ENCODE data around the gene E2F7. TPM values are rescaled to one million over a fixed set of nuclear protein-coding genes. Genes with fewer than 3 reads are reported as not detected.

E2F7 gene
- total RNA-seq, 1 experiment from 2014 or later: 13.1 TPM

DNA sequence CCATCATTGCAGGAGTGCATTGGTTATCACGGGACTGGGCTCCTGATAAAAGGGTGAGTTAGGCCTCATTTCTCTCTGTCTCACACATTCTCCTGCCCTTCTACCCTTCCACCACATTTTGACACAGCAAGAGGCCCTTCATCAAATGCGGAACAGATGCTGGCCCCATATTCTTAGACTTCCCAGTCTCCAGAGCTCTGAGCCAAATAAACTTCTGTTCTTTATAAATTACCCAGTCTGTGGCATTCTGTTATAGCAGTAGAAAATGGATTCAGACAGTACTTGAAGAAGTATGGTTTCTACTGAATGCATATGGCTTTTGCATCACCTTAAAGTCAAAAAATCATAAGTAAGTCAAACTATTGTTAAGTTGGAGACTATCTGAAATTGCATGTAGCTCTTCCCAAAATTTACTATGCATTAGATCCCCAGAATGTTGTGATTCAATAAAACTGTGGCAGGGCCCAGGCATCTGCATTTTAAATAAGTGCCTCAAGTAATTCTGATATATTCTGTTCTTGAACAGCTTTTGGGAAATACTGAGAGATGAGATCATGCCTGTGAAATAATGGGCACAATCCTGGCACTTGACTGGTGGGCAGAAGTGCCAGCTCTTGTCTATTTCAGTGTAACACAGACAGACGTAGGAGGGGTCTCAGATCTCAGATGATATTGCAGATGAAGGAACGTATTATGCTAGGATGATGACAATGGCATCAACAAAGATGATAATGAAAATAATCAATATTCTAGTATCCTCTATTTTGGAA, 68.2 kb downstream of the E2F7 start:
- no peak for ATAC-seq
- Histone ChIP-seq H3K27ac (ENCODE audit: low read length) (no peak overlapping the region), H3K4me1 (ENCODE audit: control insufficient read depth, insufficient read depth, low read length) (no peaks in the 10 kb centered on the region), H3K27me3 (ENCODE audit: control insufficient read depth, insufficient read depth, low read length) (peaks cover 5% of the 10 kb centered on the region; the same call in 1 of the 2 replicates), H3K4me3 (ENCODE audit: low read depth in 2 of 2, low read length in 2 of 2) (no peak overlapping the region), H3K36me3 (ENCODE audit: control insufficient read depth, insufficient read depth, low read length) (no peaks in the 10 kb centered on the region), H3K9me3 (ENCODE audit: control insufficient read depth, insufficient read depth, low read depth, low read length) (no peaks in the 10 kb centered on the region)
- ChIA-PET POLR2A (no interaction called here), CTCF (no interaction called here)
- no peak for DNase-seq (ENCODE audit: low read depth, low spot score)
- TF ChIP-seq POLR2AphosphoS5 (IDR thresholded peaks at IDR 0.05; ENCODE audit: low read depth, low read length): no peak
- BruUV-seq (replicated peaks): no TSS peak
- intact Hi-C loops (cut with micrococcal nuclease; ENCODE audit: unreplicated experiment): no loop called here
- in situ Hi-C loops (cut with HindIII; ENCODE audit: low pct_unique_long_range_greater_than_20kb, low sequenced_read_pairs): no loop called here

DNA sequence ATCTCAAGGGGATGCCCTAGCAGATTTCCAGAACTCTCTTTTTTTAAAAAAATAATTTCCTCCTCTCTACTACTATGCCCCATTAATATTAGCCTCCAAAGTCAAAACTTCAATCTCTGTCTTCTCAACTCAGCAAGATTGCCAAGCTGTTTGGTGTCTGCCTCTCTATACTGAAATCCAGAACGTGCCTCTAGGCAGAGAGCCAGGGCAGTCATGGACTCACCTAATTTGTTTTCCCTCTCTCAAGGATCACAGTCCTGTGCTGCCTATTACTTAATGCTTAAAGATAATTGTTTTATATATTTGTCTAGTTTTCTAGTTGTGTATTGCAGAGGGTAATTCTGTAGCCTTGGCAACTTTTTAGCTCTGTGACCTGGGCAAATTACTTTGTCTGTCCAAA, 74.7 kb downstream of the E2F7 start:
- H3K4me1 ChIP-seq (ENCODE audit: control insufficient read depth, insufficient read depth, low read length): no peaks in the 10 kb centered on the region
- BruUV-seq (replicated peaks): no TSS peak
- CTCF ChIA-PET: no interaction called here
- TF ChIP-seq, protein P1, sequence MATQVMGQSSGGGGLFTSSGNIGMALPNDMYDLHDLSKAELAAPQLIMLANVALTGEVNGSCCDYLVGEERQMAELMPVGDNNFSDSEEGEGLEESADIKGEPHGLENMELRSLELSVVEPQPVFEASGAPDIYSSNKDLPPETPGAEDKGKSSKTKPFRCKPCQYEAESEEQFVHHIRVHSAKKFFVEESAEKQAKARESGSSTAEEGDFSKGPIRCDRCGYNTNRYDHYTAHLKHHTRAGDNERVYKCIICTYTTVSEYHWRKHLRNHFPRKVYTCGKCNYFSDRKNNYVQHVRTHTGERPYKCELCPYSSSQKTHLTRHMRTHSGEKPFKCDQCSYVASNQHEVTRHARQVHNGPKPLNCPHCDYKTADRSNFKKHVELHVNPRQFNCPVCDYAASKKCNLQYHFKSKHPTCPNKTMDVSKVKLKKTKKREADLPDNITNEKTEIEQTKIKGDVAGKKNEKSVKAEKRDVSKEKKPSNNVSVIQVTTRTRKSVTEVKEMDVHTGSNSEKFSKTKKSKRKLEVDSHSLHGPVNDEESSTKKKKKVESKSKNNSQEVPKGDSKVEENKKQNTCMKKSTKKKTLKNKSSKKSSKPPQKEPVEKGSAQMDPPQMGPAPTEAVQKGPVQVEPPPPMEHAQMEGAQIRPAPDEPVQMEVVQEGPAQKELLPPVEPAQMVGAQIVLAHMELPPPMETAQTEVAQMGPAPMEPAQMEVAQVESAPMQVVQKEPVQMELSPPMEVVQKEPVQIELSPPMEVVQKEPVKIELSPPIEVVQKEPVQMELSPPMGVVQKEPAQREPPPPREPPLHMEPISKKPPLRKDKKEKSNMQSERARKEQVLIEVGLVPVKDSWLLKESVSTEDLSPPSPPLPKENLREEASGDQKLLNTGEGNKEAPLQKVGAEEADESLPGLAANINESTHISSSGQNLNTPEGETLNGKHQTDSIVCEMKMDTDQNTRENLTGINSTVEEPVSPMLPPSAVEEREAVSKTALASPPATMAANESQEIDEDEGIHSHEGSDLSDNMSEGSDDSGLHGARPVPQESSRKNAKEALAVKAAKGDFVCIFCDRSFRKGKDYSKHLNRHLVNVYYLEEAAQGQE (IDR thresholded peaks at IDR 0.05; ENCODE audit: insufficient read depth in 1 of 2, low read depth in 2 of 2, low read length in 1 of 2): no peak
- TF ChIP-seq POLR2AphosphoS5 (IDR thresholded peaks at IDR 0.05; ENCODE audit: low read depth, low read length) (no peak), SIN3A (IDR thresholded peaks at IDR 0.05; ENCODE audit: borderline replicate concordance, insufficient read depth, low read depth, low read length) (no peak), TCF7L2 (IDR thresholded peaks at IDR 0.05; ENCODE audit: low read depth, low read length) (no peak)
- TF ChIP-seq, protein P2, sequence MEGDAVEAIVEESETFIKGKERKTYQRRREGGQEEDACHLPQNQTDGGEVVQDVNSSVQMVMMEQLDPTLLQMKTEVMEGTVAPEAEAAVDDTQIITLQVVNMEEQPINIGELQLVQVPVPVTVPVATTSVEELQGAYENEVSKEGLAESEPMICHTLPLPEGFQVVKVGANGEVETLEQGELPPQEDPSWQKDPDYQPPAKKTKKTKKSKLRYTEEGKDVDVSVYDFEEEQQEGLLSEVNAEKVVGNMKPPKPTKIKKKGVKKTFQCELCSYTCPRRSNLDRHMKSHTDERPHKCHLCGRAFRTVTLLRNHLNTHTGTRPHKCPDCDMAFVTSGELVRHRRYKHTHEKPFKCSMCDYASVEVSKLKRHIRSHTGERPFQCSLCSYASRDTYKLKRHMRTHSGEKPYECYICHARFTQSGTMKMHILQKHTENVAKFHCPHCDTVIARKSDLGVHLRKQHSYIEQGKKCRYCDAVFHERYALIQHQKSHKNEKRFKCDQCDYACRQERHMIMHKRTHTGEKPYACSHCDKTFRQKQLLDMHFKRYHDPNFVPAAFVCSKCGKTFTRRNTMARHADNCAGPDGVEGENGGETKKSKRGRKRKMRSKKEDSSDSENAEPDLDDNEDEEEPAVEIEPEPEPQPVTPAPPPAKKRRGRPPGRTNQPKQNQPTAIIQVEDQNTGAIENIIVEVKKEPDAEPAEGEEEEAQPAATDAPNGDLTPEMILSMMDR (IDR thresholded peaks at IDR 0.05): no peak
- no peaks in the 10 kb centered on the region for H3K36me3 ChIP-seq (ENCODE audit: control insufficient read depth, insufficient read depth, low read length)
- H3K4me3 ChIP-seq (ENCODE audit: low read depth in 2 of 2, low read length in 2 of 2): no peak overlapping the region
- H3K27me3 ChIP-seq (ENCODE audit: control insufficient read depth, insufficient read depth, low read length): no peaks in the 10 kb centered on the region
- DNase-seq (ENCODE audit: low read depth, low spot score) (no peak), ATAC-seq (no peak)
- no peaks in the 10 kb centered on the region for H3K9me3 ChIP-seq (ENCODE audit: control insufficient read depth, insufficient read depth, low read depth, low read length)
- in situ Hi-C loops (cut with HindIII; ENCODE audit: low pct_unique_long_range_greater_than_20kb, low sequenced_read_pairs) (no loop called here), intact Hi-C loops (cut with micrococcal nuclease; ENCODE audit: unreplicated experiment) (no loop called here)
- POLR2A ChIA-PET: no interaction called here
- H3K27ac ChIP-seq (ENCODE audit: low read length): no peak overlapping the region

DNA sequence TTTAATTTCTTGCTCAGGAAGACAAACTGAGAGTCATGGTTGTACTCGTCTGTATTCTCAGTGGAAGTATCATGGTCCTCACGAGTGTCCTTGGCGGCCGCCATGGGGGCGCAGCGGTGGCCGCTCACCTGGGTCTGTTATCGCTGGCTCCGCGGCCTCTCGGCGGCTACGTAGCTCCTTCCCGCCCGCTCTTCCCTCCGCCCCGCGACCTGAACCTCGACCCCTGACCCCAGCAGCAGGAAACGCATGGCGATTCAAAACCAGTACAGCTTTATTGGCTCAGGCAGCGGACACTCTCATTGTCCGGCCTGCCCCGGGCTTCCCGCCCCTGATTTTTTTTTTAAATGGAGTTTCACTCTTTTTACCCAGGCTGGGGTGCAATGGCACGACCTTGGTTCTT, 80.8 kb downstream of the E2F7 start:
- TF ChIP-seq, protein P2 (IDR thresholded peaks at IDR 0.05): no peak
- TF ChIP-seq TCF7L2 (IDR thresholded peaks at IDR 0.05; ENCODE audit: low read depth, low read length) (no peak), POLR2AphosphoS5 (IDR thresholded peaks at IDR 0.05; ENCODE audit: low read depth, low read length) (no peak), SIN3A (IDR thresholded peaks at IDR 0.05; ENCODE audit: borderline replicate concordance, insufficient read depth, low read depth, low read length) (no peak)
- TF ChIP-seq, protein P1 (IDR thresholded peaks at IDR 0.05; ENCODE audit: insufficient read depth in 1 of 2, low read depth in 2 of 2, low read length in 1 of 2): no peak
- peaks cover 7% of the 10 kb centered on the region; the same call in 1 of the 2 replicates for H3K9me3 ChIP-seq (ENCODE audit: control insufficient read depth, insufficient read depth, low read depth, low read length)
- no peak overlapping the region for H3K27ac ChIP-seq (ENCODE audit: low read length)
- H3K36me3 ChIP-seq (ENCODE audit: control insufficient read depth, insufficient read depth, low read length): no peaks in the 10 kb centered on the region
- no peaks in the 10 kb centered on the region for H3K27me3 ChIP-seq (ENCODE audit: control insufficient read depth, insufficient read depth, low read length)
- DNase-seq (ENCODE audit: low read depth, low spot score) (no peak), ATAC-seq (no peak)
- ChIA-PET CTCF (no interaction called here), POLR2A (no interaction called here)
- in situ Hi-C loops (cut with HindIII; ENCODE audit: low pct_unique_long_range_greater_than_20kb, low sequenced_read_pairs): no loop called here
- H3K4me3 ChIP-seq (ENCODE audit: low read depth in 2 of 2, low read length in 2 of 2): no peak overlapping the region
- no peaks in the 10 kb centered on the region for H3K4me1 ChIP-seq (ENCODE audit: control insufficient read depth, insufficient read depth, low read length)
- BruUV-seq (replicated peaks): no TSS peak
- intact Hi-C loops (cut with micrococcal nuclease; ENCODE audit: unreplicated experiment): no loop called here

All from Panc1 (cell line).